Liver (tissue), 9 donors: ENCODE measurements around the gene ASCL3. TPM values are rescaled to one million over a fixed set of nuclear protein-coding genes. Genes with fewer than 3 reads are reported as not detected.

Experiments used
- DNase-seq: peaks from one replicate; pipeline ENCODE4 v3.0.0-alpha.2; 2017; ENCODE audit warnings: low spot score
- H3K27ac ChIP-seq, 2 donors: one replicate each; pipeline ENCODE4 v1.7.0; 2013; ENCODE audit warnings: inconsistent platforms in 2 of 2, low read length in 2 of 2, control low read depth in 1 of 2, low read depth in 1 of 2, mild to moderate bottlenecking in 1 of 2
- H3K27me3 ChIP-seq, 4 donors: one replicate each; pipeline versions ENCODE4 v1.6.1 to v1.7.0; 2013; ENCODE audit warnings: low read length in 3 of 4, inconsistent platforms in 1 of 4, mild to moderate bottlenecking in 1 of 4, moderate library complexity in 1 of 4; ENCODE audit not compliant: control insufficient read depth in 4 of 4, insufficient read depth in 4 of 4
- H3K36me3 ChIP-seq, 4 donors: one replicate each; pipeline versions ENCODE4 v1.6.1 to v1.7.0; 2013; ENCODE audit warnings: low read length in 3 of 4, mild to moderate bottlenecking in 3 of 4, low read depth in 1 of 4, moderate library complexity in 1 of 4; ENCODE audit not compliant: control insufficient read depth in 4 of 4, insufficient read depth in 3 of 4
- H3K4me1 ChIP-seq, 4 donors: one replicate each; pipeline versions ENCODE4 v1.6.1 to v1.7.0; 2013; ENCODE audit warnings: low read length in 3 of 4, mild to moderate bottlenecking in 3 of 4, moderate library complexity in 1 of 4; ENCODE audit not compliant: control insufficient read depth in 4 of 4, insufficient read depth in 4 of 4
- H3K4me3 ChIP-seq, 3 donors: one replicate each; pipeline versions ENCODE4 v1.6.1 to v1.7.0; 2013; ENCODE audit warnings: low read length in 3 of 3, control low read depth in 1 of 3, low read depth in 1 of 3, mild to moderate bottlenecking in 1 of 3
- H3K9ac ChIP-seq, 2 donors: one replicate each; pipeline ENCODE4 v1.7.0; 2013; ENCODE audit warnings: low read length in 2 of 2, mild to moderate bottlenecking in 2 of 2, moderate library complexity in 2 of 2, control low read depth in 1 of 2, low read depth in 1 of 2
- H3K9me3 ChIP-seq, 4 donors: one replicate each; pipeline versions ENCODE4 v1.6.1 to v1.7.0; 2013; ENCODE audit warnings: low read length in 3 of 4; ENCODE audit not compliant: control insufficient read depth in 4 of 4
- EGR1 ChIP-seq, 2 donors: IDR thresholded peaks; 2 replicates each; pipeline ENCODE4 v1.6.1; 2016 to 2018; ENCODE audit warnings: antibody characterized with exemption in 2 of 2, low read depth in 2 of 2
- FOXA1 ChIP-seq: IDR thresholded peaks from 2 replicates; pipeline ENCODE4 v1.6.1; 2016; ENCODE audit warnings: antibody characterized with exemption
- FOXA2 ChIP-seq: IDR thresholded peaks from 2 replicates; pipeline ENCODE4 v1.6.1; 2016; ENCODE audit warnings: antibody characterized with exemption
- GABPA ChIP-seq, 2 donors: IDR thresholded peaks in 1 of 2; conservative IDR thresholded peaks in 1 of 2; 2 replicates each; pipeline ENCODE4 v1.6.1; 2016; ENCODE audit warnings: antibody characterized with exemption in 2 of 2, mild to moderate bottlenecking in 1 of 2, moderate library complexity in 1 of 2
- HNF4A ChIP-seq, 2 donors: conservative IDR thresholded peaks; 2 replicates each; pipeline ENCODE4 v1.6.1; 2016; ENCODE audit warnings: antibody characterized with exemption in 2 of 2, mild to moderate bottlenecking in 2 of 2
- HNF4G ChIP-seq: IDR thresholded peaks from 2 replicates; pipeline ENCODE4 v1.6.1; 2016; ENCODE audit warnings: antibody characterized with exemption
- JUND ChIP-seq, 2 donors: IDR thresholded peaks; 2 replicates each; pipeline ENCODE4 v1.6.1; 2016; ENCODE audit warnings: antibody characterized with exemption in 2 of 2
- NR2F2 ChIP-seq: IDR thresholded peaks from 2 replicates; pipeline ENCODE4 v1.6.1; 2016; ENCODE audit warnings: antibody characterized with exemption
- RAD21 ChIP-seq, 2 donors: IDR thresholded peaks; 2 replicates each; pipeline ENCODE4 v1.6.1; 2016; ENCODE audit warnings: antibody characterized with exemption in 2 of 2, mild to moderate bottlenecking in 2 of 2
- RXRA ChIP-seq, 2 donors: IDR thresholded peaks; 2 replicates each; pipeline ENCODE4 v1.6.1; 2017 to 2018; ENCODE audit warnings: antibody characterized with exemption in 2 of 2, mild to moderate bottlenecking in 1 of 2
- SP1 ChIP-seq: IDR thresholded peaks from 2 replicates; pipeline ENCODE4 v1.6.1; 2018; ENCODE audit warnings: antibody characterized with exemption, mild to moderate bottlenecking
- TAF1 ChIP-seq: conservative IDR thresholded peaks from 2 replicates; pipeline ENCODE4 v1.6.1; 2016; ENCODE audit warnings: antibody characterized with exemption, mild to moderate bottlenecking
- YY1 ChIP-seq: IDR thresholded peaks from 2 replicates; pipeline ENCODE4 v1.6.1; 2016; ENCODE audit warnings: antibody characterized with exemption, mild to moderate bottlenecking
- WGBS: extraction: QIAGEN DNeasy Blood & Tissue Kit; methylation state at CpG from one replicate; pipeline ENCODE4 v1.1.7; 2013; 5-methylcytosine and 5-hydroxymethylcytosine counted together
- polyA plus RNA-seq, 2 donors: library from polyadenylated mRNA; stranded (reverse) in 1 of 2; unstranded in 1 of 2; fragments of 200-250 nt in 1 of 2; fragments of >200 nt in 1 of 2; fragmentation: Nextera tagmentation in 1 of 2; extraction: Ambion mirVana in 1 of 2; gene quantifications; one replicate each; pipeline versions ENCODE4 v1.2.1 to v1.2.3, GENCODE V29; 2013 to 2015
- total RNA-seq, 2 donors: library from RNA; depleted of rRNA; stranded (reverse); fragments of >200 nt; gene quantifications; one replicate each; pipeline ENCODE4 v1.2.3, GENCODE V29; 2014
- TF ChIP-seq, protein P1 (sequence below): fragments of 150-350 bp; IDR thresholded peaks from 2 replicates; pipeline ENCODE4 v1.5.1; 2017; ENCODE audit warnings: improper control_type of control experiment, low read depth, low read length; ENCODE audit not compliant: missing input control
- TF ChIP-seq, protein P2 (sequence below): IDR thresholded peaks from 2 replicates; pipeline ENCODE4 v1.6.1; 2016; ENCODE audit warnings: antibody characterized with exemption
- TF ChIP-seq, protein P3 (sequence below): IDR thresholded peaks from 2 replicates; pipeline ENCODE4 v1.6.1; 2016; ENCODE audit warnings: antibody characterized with exemption
- TF ChIP-seq, protein P4 (sequence below): IDR thresholded peaks from 2 replicates; pipeline ENCODE4 v1.6.1; 2016; ENCODE audit warnings: antibody characterized with exemption
- TF ChIP-seq, protein P5 (sequence below): IDR thresholded peaks from 2 replicates; pipeline ENCODE4 v1.6.1; 2016; ENCODE audit warnings: antibody characterized with exemption, mild to moderate bottlenecking
- donor health status: healthy.
- donor health status: healthy.
- donor health status: healthy.
- donor health status: healthy.
- donor health status: healthy.

ASCL3 gene
- total and polyA plus RNA-seq, 4 donors = not detected

DNA sequence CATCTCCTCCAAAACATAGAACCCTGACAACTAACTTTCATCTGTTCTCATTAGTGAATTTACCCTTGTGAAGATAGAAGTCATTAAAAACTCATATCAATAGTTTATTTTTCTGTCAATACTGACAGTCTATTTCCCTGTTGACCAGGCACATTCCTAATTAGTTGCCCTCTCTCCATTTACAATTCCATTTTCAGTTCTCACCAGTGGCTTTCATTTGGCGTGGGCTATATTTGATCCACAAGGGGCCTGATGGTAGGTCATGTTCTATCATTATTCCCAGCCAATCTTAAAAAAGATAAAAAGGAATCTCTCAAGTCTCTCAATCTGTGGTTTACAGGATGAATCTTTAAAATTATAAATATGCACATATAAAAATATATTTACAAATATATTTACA is 35.7 kb downstream of the ASCL3 start:
- TF ChIP-seq YY1 (no peak), HNF4G (no peak), RAD21 (IDR thresholded peaks at IDR 0.05) (no peak), TAF1 (no peak), HNF4A (conservative IDR thresholded peaks at IDR 0.05) (no peak), SP1 (no peak), RXRA (IDR thresholded peaks at IDR 0.05) (no peak), GABPA (IDR thresholded peaks at IDR 0.05 in 1 of 2, conservative IDR thresholded peaks at IDR 0.05 in 1 of 2) (no peak), FOXA1 (no peak), FOXA2 (no peak), JUND (IDR thresholded peaks at IDR 0.05) (no peak), EGR1 (IDR thresholded peaks at IDR 0.05; ENCODE audit: low read depth in 2 of 2) (no peak), NR2F2 (no peak)
- TF ChIP-seq, protein P1, sequence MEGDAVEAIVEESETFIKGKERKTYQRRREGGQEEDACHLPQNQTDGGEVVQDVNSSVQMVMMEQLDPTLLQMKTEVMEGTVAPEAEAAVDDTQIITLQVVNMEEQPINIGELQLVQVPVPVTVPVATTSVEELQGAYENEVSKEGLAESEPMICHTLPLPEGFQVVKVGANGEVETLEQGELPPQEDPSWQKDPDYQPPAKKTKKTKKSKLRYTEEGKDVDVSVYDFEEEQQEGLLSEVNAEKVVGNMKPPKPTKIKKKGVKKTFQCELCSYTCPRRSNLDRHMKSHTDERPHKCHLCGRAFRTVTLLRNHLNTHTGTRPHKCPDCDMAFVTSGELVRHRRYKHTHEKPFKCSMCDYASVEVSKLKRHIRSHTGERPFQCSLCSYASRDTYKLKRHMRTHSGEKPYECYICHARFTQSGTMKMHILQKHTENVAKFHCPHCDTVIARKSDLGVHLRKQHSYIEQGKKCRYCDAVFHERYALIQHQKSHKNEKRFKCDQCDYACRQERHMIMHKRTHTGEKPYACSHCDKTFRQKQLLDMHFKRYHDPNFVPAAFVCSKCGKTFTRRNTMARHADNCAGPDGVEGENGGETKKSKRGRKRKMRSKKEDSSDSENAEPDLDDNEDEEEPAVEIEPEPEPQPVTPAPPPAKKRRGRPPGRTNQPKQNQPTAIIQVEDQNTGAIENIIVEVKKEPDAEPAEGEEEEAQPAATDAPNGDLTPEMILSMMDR = no peak
- TF ChIP-seq, protein P2, sequence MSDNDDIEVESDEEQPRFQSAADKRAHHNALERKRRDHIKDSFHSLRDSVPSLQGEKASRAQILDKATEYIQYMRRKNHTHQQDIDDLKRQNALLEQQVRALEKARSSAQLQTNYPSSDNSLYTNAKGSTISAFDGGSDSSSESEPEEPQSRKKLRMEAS = no peak
- TF ChIP-seq, protein P3, sequence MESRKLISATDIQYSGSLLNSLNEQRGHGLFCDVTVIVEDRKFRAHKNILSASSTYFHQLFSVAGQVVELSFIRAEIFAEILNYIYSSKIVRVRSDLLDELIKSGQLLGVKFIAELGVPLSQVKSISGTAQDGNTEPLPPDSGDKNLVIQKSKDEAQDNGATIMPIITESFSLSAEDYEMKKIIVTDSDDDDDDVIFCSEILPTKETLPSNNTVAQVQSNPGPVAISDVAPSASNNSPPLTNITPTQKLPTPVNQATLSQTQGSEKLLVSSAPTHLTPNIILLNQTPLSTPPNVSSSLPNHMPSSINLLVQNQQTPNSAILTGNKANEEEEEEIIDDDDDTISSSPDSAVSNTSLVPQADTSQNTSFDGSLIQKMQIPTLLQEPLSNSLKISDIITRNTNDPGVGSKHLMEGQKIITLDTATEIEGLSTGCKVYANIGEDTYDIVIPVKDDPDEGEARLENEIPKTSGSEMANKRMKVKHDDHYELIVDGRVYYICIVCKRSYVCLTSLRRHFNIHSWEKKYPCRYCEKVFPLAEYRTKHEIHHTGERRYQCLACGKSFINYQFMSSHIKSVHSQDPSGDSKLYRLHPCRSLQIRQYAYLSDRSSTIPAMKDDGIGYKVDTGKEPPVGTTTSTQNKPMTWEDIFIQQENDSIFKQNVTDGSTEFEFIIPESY = no peak
- TF ChIP-seq, protein P4, sequence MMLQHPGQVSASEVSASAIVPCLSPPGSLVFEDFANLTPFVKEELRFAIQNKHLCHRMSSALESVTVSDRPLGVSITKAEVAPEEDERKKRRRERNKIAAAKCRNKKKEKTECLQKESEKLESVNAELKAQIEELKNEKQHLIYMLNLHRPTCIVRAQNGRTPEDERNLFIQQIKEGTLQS = no peak
- H3K4me3 ChIP-seq = no peak overlapping the region
- H3K36me3 ChIP-seq = no peaks in the 10 kb centered on the region
- DNase-seq = no peak
- no peaks in the 10 kb centered on the region for H3K9me3 ChIP-seq
- 83% methylated on average over 1 of the region's 1 CpG for WGBS
- H3K27ac ChIP-seq = no peak overlapping the region
- H3K9ac ChIP-seq = no peak overlapping the region
- H3K27me3 ChIP-seq = no peaks in the 10 kb centered on the region
- peaks cover 0 to 11% (median 6%) of the 10 kb centered on the region in 4 donors for H3K4me1 ChIP-seq

DNA sequence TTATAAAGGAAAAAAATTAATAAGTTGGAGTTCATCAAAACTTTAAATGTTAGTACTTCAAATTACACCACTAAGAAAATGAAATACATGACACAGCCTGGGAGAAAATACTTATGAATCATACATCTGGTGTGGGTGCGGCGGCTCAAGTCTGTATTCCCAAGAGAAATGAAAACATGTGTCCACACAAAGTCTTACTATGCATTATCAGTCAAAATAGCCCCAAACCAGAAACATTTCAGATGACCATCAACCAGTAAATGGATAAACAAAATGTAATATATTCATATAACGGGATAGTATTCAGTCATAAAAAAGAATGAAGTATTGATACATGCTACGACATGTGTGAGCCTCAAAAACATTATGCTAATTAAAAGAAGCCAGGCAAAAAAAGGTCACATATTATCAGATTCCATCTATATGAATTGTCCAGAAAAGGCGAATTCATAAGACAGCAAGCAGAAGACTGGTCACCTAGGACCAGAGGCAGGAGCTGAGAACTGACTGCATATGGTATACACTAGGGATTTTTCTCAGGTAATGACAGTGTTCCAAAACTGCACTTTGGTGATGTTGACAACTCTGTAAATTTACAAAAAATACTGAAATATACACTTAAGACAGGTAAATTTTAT is 37.2 kb downstream of the ASCL3 start:
- H3K27ac ChIP-seq = no peak overlapping the region
- no peak for DNase-seq
- no peaks in the 10 kb centered on the region for H3K36me3 ChIP-seq
- no peak overlapping the region for H3K4me3 ChIP-seq
- peaks cover 0 to 8% (median 4%) of the 10 kb centered on the region in 4 donors for H3K4me1 ChIP-seq
- no peaks in the 10 kb centered on the region for H3K27me3 ChIP-seq
- 93% methylated on average over 5 of the region's 5 CpGs for WGBS
- no peak overlapping the region for H3K9ac ChIP-seq
- no peaks in the 10 kb centered on the region for H3K9me3 ChIP-seq
- no peak for TF ChIP-seq FOXA2
- TF ChIP-seq, protein P1 = no peak
- TF ChIP-seq JUND (IDR thresholded peaks at IDR 0.05) = no peak
- TF ChIP-seq, protein P5, sequence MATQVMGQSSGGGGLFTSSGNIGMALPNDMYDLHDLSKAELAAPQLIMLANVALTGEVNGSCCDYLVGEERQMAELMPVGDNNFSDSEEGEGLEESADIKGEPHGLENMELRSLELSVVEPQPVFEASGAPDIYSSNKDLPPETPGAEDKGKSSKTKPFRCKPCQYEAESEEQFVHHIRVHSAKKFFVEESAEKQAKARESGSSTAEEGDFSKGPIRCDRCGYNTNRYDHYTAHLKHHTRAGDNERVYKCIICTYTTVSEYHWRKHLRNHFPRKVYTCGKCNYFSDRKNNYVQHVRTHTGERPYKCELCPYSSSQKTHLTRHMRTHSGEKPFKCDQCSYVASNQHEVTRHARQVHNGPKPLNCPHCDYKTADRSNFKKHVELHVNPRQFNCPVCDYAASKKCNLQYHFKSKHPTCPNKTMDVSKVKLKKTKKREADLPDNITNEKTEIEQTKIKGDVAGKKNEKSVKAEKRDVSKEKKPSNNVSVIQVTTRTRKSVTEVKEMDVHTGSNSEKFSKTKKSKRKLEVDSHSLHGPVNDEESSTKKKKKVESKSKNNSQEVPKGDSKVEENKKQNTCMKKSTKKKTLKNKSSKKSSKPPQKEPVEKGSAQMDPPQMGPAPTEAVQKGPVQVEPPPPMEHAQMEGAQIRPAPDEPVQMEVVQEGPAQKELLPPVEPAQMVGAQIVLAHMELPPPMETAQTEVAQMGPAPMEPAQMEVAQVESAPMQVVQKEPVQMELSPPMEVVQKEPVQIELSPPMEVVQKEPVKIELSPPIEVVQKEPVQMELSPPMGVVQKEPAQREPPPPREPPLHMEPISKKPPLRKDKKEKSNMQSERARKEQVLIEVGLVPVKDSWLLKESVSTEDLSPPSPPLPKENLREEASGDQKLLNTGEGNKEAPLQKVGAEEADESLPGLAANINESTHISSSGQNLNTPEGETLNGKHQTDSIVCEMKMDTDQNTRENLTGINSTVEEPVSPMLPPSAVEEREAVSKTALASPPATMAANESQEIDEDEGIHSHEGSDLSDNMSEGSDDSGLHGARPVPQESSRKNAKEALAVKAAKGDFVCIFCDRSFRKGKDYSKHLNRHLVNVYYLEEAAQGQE = no peak
- no peak for TF ChIP-seq SP1
- no peak for TF ChIP-seq HNF4A (conservative IDR thresholded peaks at IDR 0.05)
- TF ChIP-seq, protein P2 = no peak
- no peak for TF ChIP-seq NR2F2
- TF ChIP-seq, protein P4 = no peak
- no peak for TF ChIP-seq RXRA (IDR thresholded peaks at IDR 0.05)
- TF ChIP-seq RAD21 (IDR thresholded peaks at IDR 0.05) = no peak
- no peak for TF ChIP-seq YY1
- no peak for TF ChIP-seq EGR1 (IDR thresholded peaks at IDR 0.05; ENCODE audit: low read depth in 2 of 2)
- TF ChIP-seq GABPA (IDR thresholded peaks at IDR 0.05 in 1 of 2, conservative IDR thresholded peaks at IDR 0.05 in 1 of 2) = no peak
- no peak for TF ChIP-seq FOXA1
- TF ChIP-seq TAF1 = no peak
